ENCODE measurements around the gene PLAC8L1. TPM values are rescaled to one million over a fixed set of nuclear protein-coding genes. Genes with fewer than 3 reads are reported as not detected.

The PLAC8L1 gene
- total RNA-seq, 3 donors from 2014 or later, result 0.70 TPM; not detected in 2

GRCh38 chr5:146068206-146068605 lies 37.2 kb downstream of the PLAC8L1 start:
- peak; percentile 6 for ATAC-seq
- DNase-seq, result no peak
- intact Hi-C loops (cut with DNase I, micrococcal nuclease), result no loop called here

GRCh38 chr5:146066968-146067367 lies 38.4 kb downstream of the PLAC8L1 start:
- Histone ChIP-seq H3K36me3 (ENCODE audit: low read depth) (peaks cover 2% of the 10 kb centered on the region), H3K4me3 (no peak overlapping the region), H3K9me3 (no peaks in the 10 kb centered on the region), H3K4me1 (ENCODE audit: low read depth) (no peaks in the 10 kb centered on the region)
- no peak for TF ChIP-seq CTCF (IDR thresholded peaks at IDR 0.05)
- ATAC-seq (no peak), DNase-seq (no peak)
- intact Hi-C loops (cut with DNase I, micrococcal nuclease), result no loop called here

More at GRCh38 chr5:146068206-146068605, 37.2 kb downstream of the PLAC8L1 start:
- Histone ChIP-seq H3K36me3 (ENCODE audit: low read depth) (peaks cover 2% of the 10 kb centered on the region), H3K4me3 (no peak overlapping the region), H3K4me1 (ENCODE audit: low read depth) (no peaks in the 10 kb centered on the region), H3K9me3 (no peaks in the 10 kb centered on the region)
- no peak for TF ChIP-seq CTCF (IDR thresholded peaks at IDR 0.05)

GRCh38 chr5:146060221-146060585 lies 45.2 kb downstream of the PLAC8L1 start:
- no peaks in the 10 kb centered on the region for H3K4me1 ChIP-seq (ENCODE audit: low read depth)
- H3K36me3 ChIP-seq (ENCODE audit: low read depth), result peaks cover 2% of the 10 kb centered on the region
- ATAC-seq (no peak), DNase-seq (no peak)
- no peaks in the 10 kb centered on the region for H3K9me3 ChIP-seq
- TF ChIP-seq CTCF (IDR thresholded peaks at IDR 0.05), result no peak
- H3K4me3 ChIP-seq, result no peak overlapping the region
- intact Hi-C loops (cut with DNase I, micrococcal nuclease), result no loop called here

GRCh38 chr5:146059460-146060220 lies 45.7 kb downstream of the PLAC8L1 start:
- no peak for ATAC-seq
- intact Hi-C loops (cut with DNase I, micrococcal nuclease), result no loop called here
- Histone ChIP-seq H3K4me1 (ENCODE audit: low read depth) (no peaks in the 10 kb centered on the region), H3K36me3 (ENCODE audit: low read depth) (no peaks in the 10 kb centered on the region), H3K4me3 (no peak overlapping the region), H3K9me3 (no peaks in the 10 kb centered on the region)
- no peak for DNase-seq
- no peak for TF ChIP-seq CTCF (IDR thresholded peaks at IDR 0.05)

GRCh38 chr5:146055432-146055831 lies 49.9 kb downstream of the PLAC8L1 start:
- no peaks in the 10 kb centered on the region for H3K36me3 ChIP-seq (ENCODE audit: low read depth)
- TF ChIP-seq CTCF (IDR thresholded peaks at IDR 0.05), result no peak
- H3K4me1 ChIP-seq (ENCODE audit: low read depth), result no peaks in the 10 kb centered on the region

More at GRCh38 chr5:146055432-146055831, 49.9 kb downstream of the PLAC8L1 start:
- no peaks in the 10 kb centered on the region for H3K9me3 ChIP-seq
- intact Hi-C loops (cut with DNase I, micrococcal nuclease), result no loop called here
- no peak for DNase-seq
- ATAC-seq, result no peak
- no peak overlapping the region for H3K4me3 ChIP-seq

Measured in mucosa of descending colon (tissue), 3 donors.